HCT116 (cell line): ENCODE results near the gene TTC23. TPM values are rescaled to one million over a fixed set of nuclear protein-coding genes. Genes with fewer than 3 reads are reported as not detected.

ENCODE experiments used
- ATAC-seq: fragments of 200-7000 bp; cut with Tn5 transposase; 2 replicates; pipeline ENCODE4 v1.9.1; 2020; ENCODE audit warnings: mild to moderate bottlenecking, moderate library complexity
- BruUV-seq: library from RNA; stranded (reverse); fragments of 400-500 nt; replicated peaks from 2 replicates; lab custom pipeline; 2021; lab: Mats Ljungman, UMichigan
- CTCF ChIA-PET: fragments of 300-600 bp; sonication (Branson Sonifier 250); formaldehyde crosslinking; loops from one replicate; lab custom pipeline; 2021; ENCODE audit warnings: antibody characterized with exemption; lab: Charles Lee
- POLR2A ChIA-PET: fragments of 300-600, 350-600 bp; sonication (Branson Sonifier 250); formaldehyde crosslinking; loops from one replicate; lab custom pipeline; 2021; ENCODE audit warnings: antibody characterized with exemption; lab: Charles Lee
- RAD21 ChIA-PET, 2 experiments: fragments of 300-600 bp; sonication (Branson Sonifier 250); formaldehyde crosslinking; loops; one replicate each; lab custom pipeline; 2023; ENCODE audit warnings: low total read pairs in 2 of 2; ENCODE audit not compliant: uncharacterized antibody in 2 of 2, unreplicated experiment in 2 of 2, low non-redundant PET in 1 of 2; lab: Charles Lee
- DNase-seq: peaks from one replicate; pipeline ENCODE4 v3.0.0-alpha.2; 2010; ENCODE audit warnings: low read depth, low spot score
- H2AFZ ChIP-seq: fragments of 200-600 bp; shearing (Covaris generic), sonication (generic); 2 replicates; pipeline ENCODE4 v1.6.1; 2017; ENCODE audit warnings: low read depth, mixed run types, mixed read lengths, antibody characterized with exemption, low read length; ENCODE audit not compliant: poor library complexity, severe bottlenecking
- H3K27ac ChIP-seq: 2 replicates; pipeline ENCODE4 v1.5.1; 2012; ENCODE audit warnings: low read depth, low read length
- H3K27me3 ChIP-seq: fragments of 200-600 bp; sonication (generic); 2 replicates; pipeline ENCODE4 v1.6.1; 2016; ENCODE audit warnings: mixed run types, low read length, mixed read lengths; ENCODE audit not compliant: insufficient read depth
- H3K36me3 ChIP-seq, 2 experiments: fragments of 200-500 bp in 1 of 2; fragments of 200-600 bp in 1 of 2; sonication (Bioruptor generic) in 1 of 2; sonication (generic) in 1 of 2; 2 replicates each; pipeline versions ENCODE4 v1.5.1 to v1.6.1; 2014 to 2016; ENCODE audit warnings: low read length in 2 of 2, inconsistent platforms in 1 of 2, mixed read lengths in 1 of 2, mixed run types in 1 of 2; ENCODE audit not compliant: insufficient read depth in 2 of 2, control insufficient read depth in 1 of 2
- H3K4me1 ChIP-seq, 2 experiments: fragments of 200-600 bp in 1 of 2; sonication (generic) in 1 of 2; 2 replicates each; pipeline versions ENCODE4 v1.5.1 to v1.6.1; 2012 to 2017; ENCODE audit warnings: low read length in 2 of 2, inconsistent platforms in 1 of 2, mild to moderate bottlenecking in 1 of 2, mixed read lengths in 1 of 2, mixed run types in 1 of 2, moderate library complexity in 1 of 2; ENCODE audit not compliant: insufficient read depth in 2 of 2, control insufficient read depth in 1 of 2
- H3K4me2 ChIP-seq: fragments of 200-600 bp; sonication (generic); 2 replicates; pipeline ENCODE4 v1.6.1; 2017; ENCODE audit warnings: mixed run types, low read length, mixed read lengths
- H3K4me3 ChIP-seq, 2 experiments: fragments of 200-600 bp in 1 of 2; sonication (generic) in 1 of 2; replicated peaks in 1 of 2; 2 replicates each; pipeline ENCODE4 v1.5.1; 2011 to 2016; ENCODE audit warnings: low read length in 2 of 2, control low read depth in 1 of 2, low read depth in 1 of 2, mild to moderate bottlenecking in 1 of 2, mixed read lengths in 1 of 2, mixed run types in 1 of 2
- H3K79me2 ChIP-seq: fragments of 200-600 bp; sonication (generic); 2 replicates; pipeline ENCODE4 v1.6.1; 2017; ENCODE audit warnings: mild to moderate bottlenecking, mixed run types, low read length, moderate library complexity, mixed read lengths; ENCODE audit not compliant: insufficient read depth
- H3K9ac ChIP-seq: fragments of 200-600 bp; sonication (generic); 2 replicates; pipeline ENCODE4 v1.6.1; 2016; ENCODE audit warnings: low read length, mixed read lengths
- H3K9me2 ChIP-seq: fragments of 200-600 bp; sonication (generic), shearing (Covaris generic); 2 replicates; pipeline ENCODE4 v1.6.1; 2017; ENCODE audit warnings: mixed run types, mild to moderate bottlenecking, moderate library complexity; ENCODE audit not compliant: insufficient read depth
- H3K9me3 ChIP-seq, 2 experiments: fragments of 200-500 bp in 1 of 2; fragments of 200-600 bp in 1 of 2; sonication (Bioruptor generic) in 1 of 2; sonication (generic) in 1 of 2; 2 replicates each; pipeline ENCODE4 v1.6.1; 2014 to 2017; ENCODE audit warnings: low read length in 2 of 2, mixed read lengths in 2 of 2, inconsistent platforms in 1 of 2, low read depth in 1 of 2, mild to moderate bottlenecking in 1 of 2, mixed run types in 1 of 2, moderate library complexity in 1 of 2; ENCODE audit not compliant: control insufficient read depth in 1 of 2, insufficient read depth in 1 of 2
- H4K20me1 ChIP-seq: fragments of 200-600 bp; sonication (generic), shearing (Covaris generic); 2 replicates; pipeline ENCODE4 v1.6.1; 2017; ENCODE audit warnings: mixed run types, mild to moderate bottlenecking, moderate library complexity; ENCODE audit not compliant: insufficient read depth
- CBX3 ChIP-seq: IDR thresholded peaks from 2 replicates; pipeline ENCODE4 v1.6.1; 2012; ENCODE audit warnings: low read depth
- CEBPB ChIP-seq: IDR thresholded peaks from 2 replicates; pipeline ENCODE4 v1.6.1; 2012; ENCODE audit warnings: low read depth
- CTCF ChIP-seq, 3 experiments: fragments of 200-600 bp in 1 of 3; sonication (generic) in 1 of 3; IDR thresholded peaks in 2 of 3; conservative IDR thresholded peaks in 1 of 3; 2 replicates each; pipeline ENCODE4 v1.5.1; 2012 to 2017; ENCODE audit warnings: low read depth in 2 of 3, low read length in 2 of 3, antibody characterized with exemption in 1 of 3, borderline replicate concordance in 1 of 3, control low read depth in 1 of 3, mild to moderate bottlenecking in 1 of 3, mixed read lengths in 1 of 3, mixed run types in 1 of 3, moderate library complexity in 1 of 3; ENCODE audit not compliant: insufficient read depth in 1 of 3
- EGR1 ChIP-seq: IDR thresholded peaks from 2 replicates; pipeline ENCODE4 v1.6.1; 2012; ENCODE audit warnings: low read depth
- ELF1 ChIP-seq: IDR thresholded peaks from 2 replicates; pipeline ENCODE4 v1.6.1; 2012; ENCODE audit warnings: low read depth, borderline replicate concordance
- EZH2 ChIP-seq: fragments of 200-600 bp; sonication (generic); IDR thresholded peaks from 2 replicates; pipeline ENCODE4 v1.6.1; 2017; ENCODE audit warnings: antibody characterized with exemption, mixed run types
- EZH2phosphoT487 ChIP-seq: fragments of 200-600 bp; IDR thresholded peaks from 2 replicates; pipeline ENCODE4 v1.6.1; 2018; ENCODE audit warnings: antibody characterized with exemption, borderline replicate concordance
- FOSL1 ChIP-seq: IDR thresholded peaks from 2 replicates; pipeline ENCODE4 v1.6.1; 2012; ENCODE audit warnings: low read depth
- POLR2A ChIP-seq: IDR thresholded peaks from 2 replicates; pipeline ENCODE4 v1.7.0; 2011; ENCODE audit warnings: borderline replicate concordance; ENCODE audit not compliant: insufficient read depth, insufficient read length; ENCODE audit errors: extremely low read depth
- POLR2AphosphoS5 ChIP-seq: IDR thresholded peaks from 2 replicates; pipeline ENCODE4 v1.6.1; 2011; ENCODE audit warnings: mild to moderate bottlenecking, low read depth, low read length, moderate library complexity
- RAD21 ChIP-seq: IDR thresholded peaks from 2 replicates; pipeline ENCODE4 v1.6.1; 2012; ENCODE audit warnings: low read depth, mild to moderate bottlenecking
- SP1 ChIP-seq: IDR thresholded peaks from 2 replicates; pipeline ENCODE4 v1.6.1; 2012; ENCODE audit warnings: low read depth
- SRF ChIP-seq: IDR thresholded peaks from 2 replicates; pipeline ENCODE4 v1.6.1; 2012; ENCODE audit warnings: low read depth
- TCF7L2 ChIP-seq: IDR thresholded peaks from 2 replicates; pipeline ENCODE4 v1.7.0; 2011; ENCODE audit warnings: borderline replicate concordance, inconsistent platforms; ENCODE audit not compliant: insufficient read depth, insufficient read length; ENCODE audit errors: extremely low read depth
- ZNF274 ChIP-seq: fragments of 200-500 bp; sonication (Bioruptor generic); IDR thresholded peaks from 2 replicates; pipeline ENCODE4 v1.6.1; 2014; ENCODE audit warnings: mild to moderate bottlenecking, low read depth, low read length, inconsistent platforms
- intact Hi-C: fragments of 100-400 bp; cut with micrococcal nuclease; formaldehyde crosslinking; loops from 2 replicates; pipeline ENCODE4 v1.10.0; 2022
- total RNA-seq: library from RNA; stranded (reverse); gene quantifications from one replicate; pipeline ENCODE4 v1.2.1, GENCODE V29; 2021; ENCODE audit not compliant: unreplicated experiment
- TF ChIP-seq, protein P1 (sequence below): IDR thresholded peaks from 2 replicates; pipeline ENCODE4 v1.6.1; 2012
- TF ChIP-seq, protein P2 (sequence below): IDR thresholded peaks from 2 replicates; pipeline ENCODE4 v1.6.1; 2012
- TF ChIP-seq, protein P3 (sequence below): IDR thresholded peaks from 2 replicates; pipeline ENCODE4 v1.6.1; 2011; ENCODE audit warnings: mild to moderate bottlenecking, low read length, moderate library complexity; ENCODE audit not compliant: insufficient replicate concordance; ENCODE audit errors: extremely low read depth

The TTC23 gene
- total RNA-seq, 1 experiment from 2014 or later, result 10.2 TPM

- no peak for DNase-seq
- Histone ChIP-seq H3K9ac (no peak overlapping the region), H3K4me1 (no peaks in the 10 kb centered on the region), H3K4me3 (no peak overlapping the region), H4K20me1 (no peaks in the 10 kb centered on the region), H2AFZ (no peak overlapping the region), H3K9me2 (no peaks in the 10 kb centered on the region), H3K9me3 (no peaks in the 10 kb centered on the region), H3K27ac (no peak overlapping the region), H3K79me2 (no peaks in the 10 kb centered on the region), H3K4me2 (no peak overlapping the region), H3K27me3 (no peaks in the 10 kb centered on the region), H3K36me3 (no peaks in the 10 kb centered on the region)
- intact Hi-C loops, result no loop called here
- POLR2A ChIA-PET, result interaction anchor here (0.7 kb wide), 1 partner anchor 10 kb away, joined by 3 read pairs; no protein-coding TSS in a partner anchor
- RAD21 ChIA-PET, result no interaction called here
- ATAC-seq, result no peak
- CTCF ChIA-PET, result interaction anchor here (2.9 kb wide), 1 partner anchor 9 kb away, joined by 19 read pairs; no protein-coding TSS in a partner anchor
- BruUV-seq, result no TSS peak
- TF ChIP-seq EZH2 (no peak), RAD21 (no peak), FOSL1 (no peak), CEBPB (no peak), POLR2A (no peak), ELF1 (no peak), SP1 (no peak), EGR1 (no peak), CBX3 (no peak), CTCF (IDR thresholded peaks at IDR 0.05 in 2 of 3, conservative IDR thresholded peaks at IDR 0.05 in 1 of 3; ENCODE audit: borderline replicate concordance in 1 of 3, insufficient read depth in 1 of 3, low read depth in 2 of 3, low read length in 2 of 3) (no peak), SRF (no peak), TCF7L2 (no peak), EZH2phosphoT487 (no peak), ZNF274 (no peak), POLR2AphosphoS5 (no peak)
- TF ChIP-seq, protein P1, sequence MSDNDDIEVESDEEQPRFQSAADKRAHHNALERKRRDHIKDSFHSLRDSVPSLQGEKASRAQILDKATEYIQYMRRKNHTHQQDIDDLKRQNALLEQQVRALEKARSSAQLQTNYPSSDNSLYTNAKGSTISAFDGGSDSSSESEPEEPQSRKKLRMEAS, result no peak
- TF ChIP-seq, protein P2, sequence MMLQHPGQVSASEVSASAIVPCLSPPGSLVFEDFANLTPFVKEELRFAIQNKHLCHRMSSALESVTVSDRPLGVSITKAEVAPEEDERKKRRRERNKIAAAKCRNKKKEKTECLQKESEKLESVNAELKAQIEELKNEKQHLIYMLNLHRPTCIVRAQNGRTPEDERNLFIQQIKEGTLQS, result no peak
- TF ChIP-seq, protein P3, sequence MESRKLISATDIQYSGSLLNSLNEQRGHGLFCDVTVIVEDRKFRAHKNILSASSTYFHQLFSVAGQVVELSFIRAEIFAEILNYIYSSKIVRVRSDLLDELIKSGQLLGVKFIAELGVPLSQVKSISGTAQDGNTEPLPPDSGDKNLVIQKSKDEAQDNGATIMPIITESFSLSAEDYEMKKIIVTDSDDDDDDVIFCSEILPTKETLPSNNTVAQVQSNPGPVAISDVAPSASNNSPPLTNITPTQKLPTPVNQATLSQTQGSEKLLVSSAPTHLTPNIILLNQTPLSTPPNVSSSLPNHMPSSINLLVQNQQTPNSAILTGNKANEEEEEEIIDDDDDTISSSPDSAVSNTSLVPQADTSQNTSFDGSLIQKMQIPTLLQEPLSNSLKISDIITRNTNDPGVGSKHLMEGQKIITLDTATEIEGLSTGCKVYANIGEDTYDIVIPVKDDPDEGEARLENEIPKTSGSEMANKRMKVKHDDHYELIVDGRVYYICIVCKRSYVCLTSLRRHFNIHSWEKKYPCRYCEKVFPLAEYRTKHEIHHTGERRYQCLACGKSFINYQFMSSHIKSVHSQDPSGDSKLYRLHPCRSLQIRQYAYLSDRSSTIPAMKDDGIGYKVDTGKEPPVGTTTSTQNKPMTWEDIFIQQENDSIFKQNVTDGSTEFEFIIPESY, result no peak
- TF ChIP-seq, all 23 proteins: peak for 0
Measured at GRCh38 chr15:99264125-99264524, 14.7 kb upstream of the TTC23 start.
